Dermis blood vessel endothelial cell (primary cell): ENCODE results near the gene GLRX5. TPM values are rescaled to one million over a fixed set of nuclear protein-coding genes. Genes with fewer than 3 reads are reported as not detected.

ENCODE experiments used
- DNase-seq: peaks from one replicate; pipeline ENCODE4 v3.0.0; 2010
- total RNA-seq: library from RNA; depleted of rRNA; stranded (reverse); fragments of >200 nt; gene quantifications from 2 replicates; pipeline ENCODE4 v1.2.3, GENCODE V29; 2014

Gene GLRX5
- total RNA-seq, 1 donor from 2014 or later, result 50.2 TPM

- no peak for DNase-seq
Measured at GRCh38 chr14:95536036-95536593, 1.3 kb downstream of the GLRX5 start.

DNA sequence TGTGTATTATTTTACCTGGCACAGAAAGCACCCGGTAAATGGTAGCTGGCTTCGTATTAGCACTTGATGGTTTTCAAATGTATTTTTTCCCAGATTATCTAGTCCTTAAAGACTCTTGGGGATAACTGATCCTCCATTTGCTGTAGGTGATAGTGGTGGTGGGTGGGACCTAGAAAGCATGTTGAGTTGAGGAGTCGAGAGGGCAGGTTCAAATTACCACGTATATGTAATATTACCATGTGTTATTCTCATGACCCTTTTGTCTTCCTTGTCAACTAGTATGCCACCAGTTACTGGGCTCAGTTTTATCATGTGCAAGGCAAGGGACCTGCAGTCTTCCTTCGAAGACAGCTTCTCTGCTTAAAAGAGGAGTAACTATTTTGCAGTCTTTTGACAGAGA lies 1.8 kb downstream of the GLRX5 start:
- no peak for DNase-seq

GRCh38 chr14:95537298-95538089 lies 2.6 kb downstream of the GLRX5 start:
- DNase-seq, result peak; percentile 38

GRCh38 chr14:95538801-95539509 lies 4.1 kb downstream of the GLRX5 start:
- DNase-seq, result no peak

DNA sequence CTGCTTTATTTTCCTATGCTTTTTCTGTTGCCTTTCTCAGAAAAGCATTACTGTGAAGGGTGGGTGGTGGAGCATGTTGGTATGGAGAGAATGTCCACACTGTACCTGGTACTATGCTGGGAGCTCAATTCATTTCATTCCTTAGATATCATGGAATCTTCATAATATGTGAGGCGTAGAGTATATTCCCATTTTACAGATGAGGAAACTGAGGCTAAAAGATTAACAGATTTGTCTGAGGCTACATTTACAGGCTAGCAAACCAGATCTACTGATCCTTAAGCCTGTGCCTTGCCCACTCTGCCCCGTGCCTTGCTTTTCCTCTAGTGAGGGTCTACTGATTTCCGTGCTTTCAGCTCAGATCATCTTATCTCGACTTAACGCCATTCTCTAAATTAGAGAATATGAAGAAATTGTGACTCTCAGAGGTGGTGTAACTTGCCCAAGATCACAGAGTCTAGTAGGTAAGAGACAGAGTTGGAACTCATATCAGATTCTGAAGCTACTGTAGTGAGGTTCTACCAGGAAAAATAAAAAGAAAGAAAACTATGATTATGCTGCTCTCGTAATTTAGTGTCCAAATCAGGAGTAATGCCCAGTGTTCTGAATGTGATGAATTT lies 5.5 kb downstream of the GLRX5 start:
- DNase-seq, result no peak

DNA sequence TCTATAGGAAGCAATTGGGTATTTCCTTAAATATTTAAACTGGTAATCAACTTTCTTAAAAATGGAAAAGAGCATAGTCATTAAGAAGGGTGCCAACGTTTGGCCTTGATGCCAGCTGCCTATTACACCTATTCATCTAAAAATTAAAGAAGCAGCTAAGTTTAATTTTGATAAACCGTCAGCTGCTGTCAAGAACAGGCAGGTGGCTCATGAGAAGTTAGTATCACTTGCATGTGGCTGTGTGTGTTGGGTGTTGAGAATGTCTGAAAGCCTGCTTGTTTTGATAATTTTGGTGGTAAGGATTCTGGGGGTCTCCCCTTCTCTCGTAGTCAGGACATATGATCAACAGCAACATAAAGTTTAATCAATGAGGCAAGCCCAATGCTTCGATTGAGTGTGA lies 6.5 kb downstream of the GLRX5 start:
- DNase-seq, result no peak

DNA sequence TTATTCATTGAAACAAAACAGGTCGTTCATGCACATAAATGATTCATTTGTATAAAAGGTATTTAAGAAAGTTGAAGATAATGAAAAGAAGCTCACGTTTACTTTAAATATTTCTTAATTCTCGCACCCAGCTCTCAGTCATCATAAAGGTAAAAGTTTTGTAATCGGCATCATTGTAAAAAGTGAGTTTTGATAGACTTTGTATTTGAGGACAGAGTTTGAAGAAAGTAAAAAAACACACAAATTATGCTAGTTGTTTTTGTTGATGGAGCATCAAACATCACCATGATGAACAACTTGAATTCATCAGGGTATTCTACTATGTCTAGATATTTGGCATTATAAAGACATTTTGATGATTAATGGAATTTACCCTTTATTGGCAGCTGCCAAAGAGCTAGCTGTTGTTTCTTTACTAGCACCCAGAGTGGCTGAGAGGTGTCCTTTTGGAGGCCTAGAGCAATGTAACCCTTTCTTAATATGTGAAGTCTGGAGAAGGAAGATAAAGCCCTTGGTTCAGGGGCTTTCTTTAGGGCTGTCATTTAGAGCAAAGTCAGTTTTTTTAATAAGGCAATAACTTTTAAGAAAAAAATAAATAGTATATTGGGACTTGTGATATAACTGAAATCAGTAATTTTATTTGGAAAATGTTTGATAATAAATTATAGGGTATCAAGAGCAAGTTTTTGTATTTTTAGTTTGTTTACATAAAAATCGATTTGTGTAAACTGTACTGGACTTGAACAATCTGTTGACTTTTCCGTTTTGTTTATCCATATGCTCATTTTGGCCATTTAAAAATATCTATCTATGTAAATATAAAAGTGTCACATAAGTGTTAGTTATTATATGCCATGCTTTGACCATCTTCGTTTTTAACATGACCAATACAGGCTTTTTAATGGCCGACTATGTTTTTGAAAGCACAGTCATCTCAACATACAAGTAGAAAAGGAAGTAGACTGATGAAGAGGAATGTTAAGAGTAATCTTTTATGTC lies 7.4 kb downstream of the GLRX5 start:
- DNase-seq, result no peak

GRCh38 chr14:95543021-95543420 lies 8.2 kb downstream of the GLRX5 start:
- no peak for DNase-seq

DNA sequence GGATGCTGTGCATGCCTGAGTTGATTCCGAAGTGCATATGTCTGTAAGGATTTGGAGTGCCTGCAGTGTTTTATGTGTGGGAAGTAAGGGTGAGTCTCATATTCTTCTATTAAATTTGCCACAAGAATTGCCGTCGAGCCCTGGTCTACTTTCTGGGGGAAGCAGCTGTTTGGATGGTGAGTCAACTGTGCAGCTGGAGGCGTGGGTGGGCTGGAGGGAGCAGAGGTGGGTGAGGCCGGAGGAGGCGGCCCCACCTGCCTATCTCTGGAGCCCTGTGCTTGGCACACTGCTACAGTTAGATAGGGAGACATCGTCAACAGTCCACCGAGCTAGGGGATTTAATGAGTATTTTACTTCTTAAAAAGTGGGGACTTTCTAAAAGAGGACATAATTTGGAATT lies 9.7 kb downstream of the GLRX5 start:
- no peak for DNase-seq

- peak; percentile 74 for DNase-seq
Measured at GRCh38 chr14:95545515-95546168, 10.8 kb downstream of the GLRX5 start.

DNA sequence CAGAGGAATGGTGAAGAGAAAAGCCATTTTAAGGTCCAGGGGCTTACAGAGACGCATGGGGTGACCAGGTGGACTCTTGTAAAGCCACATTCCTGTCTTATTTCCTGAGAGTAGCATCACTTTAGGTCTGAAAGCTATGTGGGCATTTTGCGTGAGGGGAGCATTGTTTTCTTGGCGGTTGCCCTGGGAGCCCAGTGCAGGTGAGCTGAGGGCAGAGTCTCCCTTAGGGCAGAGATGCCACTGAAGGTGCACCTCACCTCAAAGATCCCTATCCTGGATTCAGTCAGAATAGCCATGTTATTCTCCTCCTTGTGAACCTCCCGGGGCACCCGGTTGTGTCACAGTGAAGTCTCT lies 12.4 kb downstream of the GLRX5 start:
- DNase-seq, result peak; percentile 6

DNA sequence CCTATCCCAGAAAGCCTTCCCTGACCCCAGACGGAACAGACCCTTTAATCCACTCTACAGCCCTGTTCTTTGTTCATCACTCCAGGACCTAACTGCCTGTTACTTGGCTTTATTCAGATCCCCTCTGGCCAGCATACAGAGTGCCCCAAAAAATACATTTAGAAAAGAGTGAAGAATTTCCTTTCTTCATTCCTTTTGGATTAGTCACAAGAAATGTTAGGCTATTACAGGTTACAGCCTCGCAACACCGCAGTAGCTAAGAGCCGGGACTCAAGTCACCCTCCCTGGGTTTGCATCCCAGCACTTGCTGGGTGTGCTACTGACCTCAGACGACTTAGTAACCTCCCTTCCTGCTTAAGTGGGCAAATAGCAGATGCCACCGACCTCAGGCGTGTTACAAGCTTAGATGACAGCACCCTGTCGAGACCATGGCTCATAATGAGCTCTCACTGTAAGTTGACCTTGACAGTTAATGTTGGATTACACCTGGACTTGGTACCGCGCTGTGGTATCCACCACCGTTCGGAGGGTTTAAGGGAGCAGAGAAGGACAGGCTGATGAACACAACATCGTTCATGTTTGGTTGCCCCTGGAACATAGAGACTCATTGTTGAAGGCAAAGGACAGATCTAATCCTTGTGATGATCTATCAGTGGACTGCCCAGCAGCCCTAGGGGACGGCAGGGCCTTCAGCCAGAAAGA lies 12.9 kb downstream of the GLRX5 start:
- peak; percentile 76 for DNase-seq

- DNase-seq, result peak; percentile 11
Measured at GRCh38 chr14:95548328-95548929, 13.6 kb downstream of the GLRX5 start.

GRCh38 chr14:95549656-95550585 lies 15.1 kb downstream of the GLRX5 start:
- peak; percentile 25 for DNase-seq

GRCh38 chr14:95551435-95551834 lies 16.6 kb downstream of the GLRX5 start:
- DNase-seq, result no peak

- no peak for DNase-seq
Measured at GRCh38 chr14:95553141-95553540, 18.3 kb downstream of the GLRX5 start.

DNA sequence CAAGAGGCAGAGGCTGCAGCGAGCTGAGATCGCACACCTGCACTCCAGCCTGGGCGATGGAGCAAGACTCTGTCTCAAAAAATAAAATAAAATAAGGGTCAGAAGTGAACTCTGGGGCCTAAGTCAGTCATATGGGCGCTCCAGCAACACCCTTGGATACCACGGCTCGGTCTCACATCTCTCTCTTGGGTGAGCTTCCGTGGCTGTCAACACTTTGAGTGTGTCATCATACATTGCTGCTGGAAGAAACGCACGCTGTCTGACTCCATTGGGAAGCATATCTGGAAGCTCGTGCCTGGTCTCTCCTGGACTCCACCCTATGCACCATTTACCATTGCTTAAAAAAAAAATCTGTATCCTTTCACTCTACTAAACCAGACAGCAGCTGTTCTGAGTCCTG lies 20.2 kb downstream of the GLRX5 start:
- DNase-seq, result no peak

- DNase-seq, result no peak
Measured at GRCh38 chr14:95557291-95557690, 22.4 kb downstream of the GLRX5 start.

DNA sequence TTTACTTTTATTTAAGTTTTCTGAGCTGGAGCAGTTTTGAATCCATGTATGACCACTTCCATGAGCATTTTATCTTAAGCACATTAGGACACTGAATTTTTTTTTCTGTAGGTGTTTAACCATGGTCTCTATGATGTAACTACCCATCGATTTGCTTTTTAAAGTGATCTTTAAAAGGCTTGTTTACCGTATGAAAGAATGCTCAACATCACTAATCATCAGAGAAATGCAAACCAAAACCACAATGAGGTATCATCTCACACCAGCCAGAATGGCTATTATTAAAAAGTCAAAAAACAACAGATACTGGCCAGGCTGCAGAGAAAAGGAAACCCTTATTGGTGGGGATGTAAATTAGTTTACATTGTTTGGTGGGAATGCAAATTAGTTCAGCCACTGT lies 23.0 kb downstream of the GLRX5 start:
- no peak for DNase-seq
